Right lobe of liver (tissue), 6 donors: ENCODE results near the gene SLC9A4. TPM values are rescaled to one million over a fixed set of nuclear protein-coding genes. Genes with fewer than 3 reads are reported as not detected.

ENCODE experiments used
- ATAC-seq, 4 donors: fragments of 200-7000 bp; cut with Tn5 transposase; one replicate each; pipeline ENCODE4 v1.9.1; 2020; ENCODE audit warnings: mild to moderate bottlenecking in 4 of 4, moderate library complexity in 4 of 4
- DNase-seq, 3 donors: peaks; one replicate each; pipeline ENCODE4 v3.0.0-alpha.2; 2020
- H3K27ac ChIP-seq, 3 donors: fragments of 200-600 bp; one replicate each; pipeline ENCODE4 v1.8.0; 2022
- H3K27me3 ChIP-seq, 2 donors: fragments of 200-600 bp; one replicate each; pipeline ENCODE4 v1.8.0; 2022
- H3K36me3 ChIP-seq, 4 donors: fragments of 200-600 bp; sonication (generic) in 1 of 4; one replicate each; pipeline versions ENCODE4 v1.5.1 to v1.8.0; 2017 to 2022; ENCODE audit warnings: control low read depth in 1 of 4
- H3K4me1 ChIP-seq, 4 donors: fragments of 200-600 bp; sonication (generic) in 1 of 4; one replicate each; pipeline versions ENCODE4 v1.5.1 to v1.8.0; 2017 to 2022; ENCODE audit warnings: control low read depth in 1 of 4
- H3K4me3 ChIP-seq, 3 donors: fragments of 200-600 bp; one replicate each; pipeline ENCODE4 v1.8.0; 2022
- H3K9me3 ChIP-seq, 4 donors: fragments of 200-600 bp; sonication (generic) in 1 of 4; one replicate each; pipeline versions ENCODE4 v1.5.1 to v1.8.0; 2017 to 2022; ENCODE audit warnings: control low read depth in 1 of 4
- POLR2A ChIP-seq: fragments of 450-650 bp; IDR thresholded peaks from one replicate; pipeline ENCODE4 v1.6.1; 2017; ENCODE audit warnings: antibody characterized with exemption, mild to moderate bottlenecking
- WGBS: methylation state at CpG from one replicate; pipeline ENCODE4 v1.1.6; 2018; ENCODE audit warnings: low coverage, low lambda C conversion rate; ENCODE audit not compliant: insufficient coverage; ENCODE audit errors: missing lambda C conversion rate; 5-methylcytosine and 5-hydroxymethylcytosine counted together
- intact Hi-C, 2 donors: fragments of 100-400 bp; cut with DNase I; formaldehyde crosslinking; loops; one replicate each; pipeline versions ENCODE4 v1.11.2 to v1.14.1; 2022
- total RNA-seq, 6 experiments: library from RNA; depleted of rRNA in 2 of 6; stranded (reverse); fragments of >200 nt in 2 of 6; fragmentation: NEBNext Ultra II Directional in 3 of 6; extraction: Animal tissue kit (Norgen Biotek cat#: 25700) in 3 of 6; gene quantifications; one replicate each; pipeline versions ENCODE4 v1.1.0 to v1.2.4, GENCODE V29; 2016 to 2023
- TF ChIP-seq, protein P1 (sequence below), 4 donors: fragments of 200-600 bp in 3 of 4; fragments of 450-650 bp in 1 of 4; IDR thresholded peaks; one replicate each; pipeline versions ENCODE4 v1.5.1 to v1.8.0; 2016 to 2022; ENCODE audit warnings: antibody characterized with exemption in 4 of 4, mild to moderate bottlenecking in 2 of 4
- donor health status: DM: no; HTN: yes; CAD: no.
- donor health status: DM: no; HTN: no; CAD: no.
- donor health status: DM: no; HTN: no; CAD: no.
- donor health status: DM: no; HTN: yes; CAD: no.
- donor health status: DM: no; HTN: yes; CAD: no.

Gene SLC9A4
- total RNA-seq, 6 experiments from 2014 or later, result not detected

DNA sequence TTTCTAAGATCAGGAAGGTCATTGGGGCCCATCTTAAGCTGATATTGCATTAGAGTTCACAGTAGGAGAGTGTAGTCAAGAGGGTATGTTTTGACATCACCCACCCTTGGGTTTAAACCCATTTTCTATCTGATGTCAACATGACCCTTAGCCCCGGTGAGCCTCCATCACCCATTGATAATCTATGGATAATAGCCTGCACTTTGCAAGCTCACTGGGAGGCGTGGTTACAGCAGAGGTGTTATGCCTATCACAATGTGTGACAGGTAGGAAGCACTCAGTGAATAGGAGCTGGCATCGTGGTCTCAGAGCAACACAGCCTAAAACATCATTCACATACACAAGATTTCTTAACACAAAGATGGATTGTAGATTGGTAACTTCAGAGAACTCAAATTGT lies 28.8 kb upstream of the SLC9A4 start:
- Histone ChIP-seq H3K9me3 (no peaks in the 10 kb centered on the region), H3K4me3 (no peak overlapping the region), H3K27me3 (no peaks in the 10 kb centered on the region), H3K27ac (no peak overlapping the region), H3K36me3 (no peaks in the 10 kb centered on the region), H3K4me1 (no peaks in the 10 kb centered on the region)
- DNase-seq (no peak), ATAC-seq (no peak)
- intact Hi-C loops, result loop anchor here in 1 of 2 donors (10.0 kb wide), 1 partner anchor 199 kb away; no protein-coding TSS in a partner anchor
- 54% methylated on average over 3 of the region's 3 CpGs for WGBS
- TF ChIP-seq, protein P1, sequence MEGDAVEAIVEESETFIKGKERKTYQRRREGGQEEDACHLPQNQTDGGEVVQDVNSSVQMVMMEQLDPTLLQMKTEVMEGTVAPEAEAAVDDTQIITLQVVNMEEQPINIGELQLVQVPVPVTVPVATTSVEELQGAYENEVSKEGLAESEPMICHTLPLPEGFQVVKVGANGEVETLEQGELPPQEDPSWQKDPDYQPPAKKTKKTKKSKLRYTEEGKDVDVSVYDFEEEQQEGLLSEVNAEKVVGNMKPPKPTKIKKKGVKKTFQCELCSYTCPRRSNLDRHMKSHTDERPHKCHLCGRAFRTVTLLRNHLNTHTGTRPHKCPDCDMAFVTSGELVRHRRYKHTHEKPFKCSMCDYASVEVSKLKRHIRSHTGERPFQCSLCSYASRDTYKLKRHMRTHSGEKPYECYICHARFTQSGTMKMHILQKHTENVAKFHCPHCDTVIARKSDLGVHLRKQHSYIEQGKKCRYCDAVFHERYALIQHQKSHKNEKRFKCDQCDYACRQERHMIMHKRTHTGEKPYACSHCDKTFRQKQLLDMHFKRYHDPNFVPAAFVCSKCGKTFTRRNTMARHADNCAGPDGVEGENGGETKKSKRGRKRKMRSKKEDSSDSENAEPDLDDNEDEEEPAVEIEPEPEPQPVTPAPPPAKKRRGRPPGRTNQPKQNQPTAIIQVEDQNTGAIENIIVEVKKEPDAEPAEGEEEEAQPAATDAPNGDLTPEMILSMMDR (IDR thresholded peaks at IDR 0.05), result no peak
- TF ChIP-seq POLR2A, result no peak

DNA sequence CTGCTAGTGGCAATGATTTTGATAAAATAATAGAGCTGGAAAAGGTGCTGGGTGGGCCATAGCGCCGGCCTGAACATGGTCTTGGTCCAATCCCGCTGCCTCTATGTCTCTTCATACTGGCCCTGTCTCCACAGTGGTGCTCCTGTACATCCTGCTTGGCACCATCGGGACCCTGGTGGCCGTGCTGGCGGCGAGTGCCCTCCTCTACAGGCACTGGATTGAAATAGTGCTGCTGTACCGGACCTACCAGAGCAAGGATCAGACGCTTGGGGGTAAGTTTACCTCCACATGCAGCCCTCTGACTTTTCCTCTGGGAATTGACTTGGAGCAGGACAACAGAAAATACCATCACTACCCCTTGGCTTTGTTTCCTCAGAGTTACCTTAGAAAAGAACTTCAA lies 26.1 kb upstream of the SLC9A4 start:
- ATAC-seq, result no peak
- intact Hi-C loops, result loop anchor here in 1 of 2 donors (10.0 kb wide), 1 partner anchor 202 kb away; no protein-coding TSS in a partner anchor
- no peak for TF ChIP-seq POLR2A
- TF ChIP-seq, protein P1 (IDR thresholded peaks at IDR 0.05), result no peak

DNA sequence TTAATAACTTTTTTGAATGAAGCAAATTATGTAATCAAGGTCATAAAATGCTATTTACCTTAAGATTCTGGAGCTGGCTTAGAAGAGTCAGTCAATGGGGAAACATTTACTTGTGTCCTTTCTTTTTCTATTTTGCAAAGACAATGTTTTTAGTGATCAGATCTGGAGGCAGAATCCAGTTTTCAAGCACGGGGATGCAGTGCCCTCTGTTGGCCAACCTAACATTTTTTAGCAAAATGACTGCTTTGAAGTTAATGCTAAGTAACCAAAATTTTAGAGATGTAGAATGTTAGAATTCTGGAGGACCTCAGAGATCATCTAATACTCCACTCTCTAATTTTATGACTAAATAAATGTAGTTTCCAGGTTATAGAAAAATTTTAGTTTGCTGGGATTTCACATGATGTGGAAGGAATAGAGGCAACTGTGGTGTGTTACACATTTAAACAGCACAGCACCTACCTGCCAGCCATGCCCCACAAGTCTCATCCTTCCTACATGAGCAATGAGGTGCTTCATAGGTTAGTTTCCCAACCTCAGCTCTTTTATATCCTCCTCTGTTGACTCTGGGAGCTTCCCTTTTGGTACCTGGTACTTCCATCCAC lies 23.6 kb upstream of the SLC9A4 start:
- Histone ChIP-seq H3K27ac (no peak overlapping the region), H3K9me3 (no peaks in the 10 kb centered on the region), H3K4me1 (no peaks in the 10 kb centered on the region), H3K27me3 (no peaks in the 10 kb centered on the region), H3K36me3 (no peaks in the 10 kb centered on the region), H3K4me3 (no peak overlapping the region)
- intact Hi-C loops, result loop anchor here in 1 of 2 donors (10.0 kb wide), 1 partner anchor 205 kb away; no protein-coding TSS in a partner anchor
- ATAC-seq (peak; percentile 63 to 73 (median 67)), DNase-seq (peak in 1 of 3 donors; percentile 22)
- TF ChIP-seq, protein P1 (IDR thresholded peaks at IDR 0.05), result peak; percentile 69 to 76 (median 72)
- TF ChIP-seq POLR2A, result no peak
- WGBS, result 0% methylated on average over 1 of the region's 1 CpG

More for the DNA sequence above, 26.1 kb upstream of the SLC9A4 start:
- Histone ChIP-seq H3K4me3 (no peak overlapping the region), H3K27me3 (no peaks in the 10 kb centered on the region), H3K27ac (no peak overlapping the region), H3K9me3 (no peaks in the 10 kb centered on the region), H3K36me3 (no peaks in the 10 kb centered on the region), H3K4me1 (no peaks in the 10 kb centered on the region)
- 93% methylated on average over 3 of the region's 9 CpGs for WGBS
- no peak for DNase-seq

- no peaks in the 10 kb centered on the region for H3K27me3 ChIP-seq
- no peak for ATAC-seq
- 40% methylated on average over 1 of the region's 2 CpGs for WGBS
- H3K9me3 ChIP-seq, result no peaks in the 10 kb centered on the region
- H3K27ac ChIP-seq, result no peak overlapping the region
- H3K36me3 ChIP-seq, result no peaks in the 10 kb centered on the region
- no peak for DNase-seq
- no peaks in the 10 kb centered on the region for H3K4me1 ChIP-seq
- no peak overlapping the region for H3K4me3 ChIP-seq
- intact Hi-C loops, result no loop called here
- no peak for TF ChIP-seq POLR2A
- TF ChIP-seq, protein P1 (IDR thresholded peaks at IDR 0.05), result no peak
Observed at GRCh38 chr2:102451968-102452367, 21.1 kb upstream of the SLC9A4 start.
